Immature natural killer cell (primary cell): Measurements from ENCODE around the gene ANKRD13A. TPM values are rescaled to one million over a fixed set of nuclear protein-coding genes. Genes with fewer than 3 reads are reported as not detected.
"Not testable (repeated sequence)": the region's sequence is repeated elsewhere in the genome, so short reads cannot be mapped to it uniquely, and the experiment has no call there.

Experiments used
- DNase-seq, 3 donors: peaks; one replicate each; pipeline ENCODE4 v3.0.0; 2022; ENCODE audit warnings: mixed read lengths in 1 of 3
- H3K27ac Mint-ChIP-seq, 6 donors: one replicate each; pipeline ENCODE4 v1.8.0; 2020; ENCODE audit warnings: mixed read lengths in 6 of 6, mild to moderate bottlenecking in 5 of 6, inconsistent platforms in 4 of 6, moderate library complexity in 3 of 6
- H3K27me3 Mint-ChIP-seq, 3 donors: one replicate each; pipeline ENCODE4 v1.8.0; 2020 to 2021; ENCODE audit warnings: low read depth in 3 of 3, mild to moderate bottlenecking in 3 of 3, mixed read lengths in 3 of 3, moderate library complexity in 3 of 3, inconsistent platforms in 1 of 3
- H3K36me3 Mint-ChIP-seq, 3 donors: one replicate each; pipeline ENCODE4 v1.8.0; 2020; ENCODE audit warnings: mixed read lengths in 3 of 3, inconsistent platforms in 2 of 3, mild to moderate bottlenecking in 2 of 3
- H3K4me1 Mint-ChIP-seq, 2 donors: one replicate each; pipeline ENCODE4 v1.8.0; 2020; ENCODE audit warnings: inconsistent platforms in 2 of 2, mild to moderate bottlenecking in 2 of 2, mixed read lengths in 2 of 2, moderate library complexity in 1 of 2
- H3K4me3 Mint-ChIP-seq, 5 donors: one replicate each; pipeline ENCODE4 v1.8.0; 2020; ENCODE audit warnings: mild to moderate bottlenecking in 5 of 5, mixed read lengths in 5 of 5, inconsistent platforms in 3 of 5, moderate library complexity in 3 of 5
- H3K9me3 Mint-ChIP-seq, 6 donors: one replicate each; pipeline ENCODE4 v1.8.0; 2020; ENCODE audit warnings: mild to moderate bottlenecking in 6 of 6, mixed read lengths in 6 of 6, inconsistent platforms in 4 of 6, moderate library complexity in 3 of 6
- polyA plus RNA-seq, 3 donors: library from polyadenylated mRNA; unstranded; fragments of 300-500 nt; fragmentation: Illumina TruSeq; gene quantifications; one replicate each; pipeline ENCODE4 v1.2.3, GENCODE V29; 2021

ANKRD13A gene
- polyA plus RNA-seq, 3 donors from 2014 or later: 39.8 to 62.9 (median 40.8) TPM

DNA sequence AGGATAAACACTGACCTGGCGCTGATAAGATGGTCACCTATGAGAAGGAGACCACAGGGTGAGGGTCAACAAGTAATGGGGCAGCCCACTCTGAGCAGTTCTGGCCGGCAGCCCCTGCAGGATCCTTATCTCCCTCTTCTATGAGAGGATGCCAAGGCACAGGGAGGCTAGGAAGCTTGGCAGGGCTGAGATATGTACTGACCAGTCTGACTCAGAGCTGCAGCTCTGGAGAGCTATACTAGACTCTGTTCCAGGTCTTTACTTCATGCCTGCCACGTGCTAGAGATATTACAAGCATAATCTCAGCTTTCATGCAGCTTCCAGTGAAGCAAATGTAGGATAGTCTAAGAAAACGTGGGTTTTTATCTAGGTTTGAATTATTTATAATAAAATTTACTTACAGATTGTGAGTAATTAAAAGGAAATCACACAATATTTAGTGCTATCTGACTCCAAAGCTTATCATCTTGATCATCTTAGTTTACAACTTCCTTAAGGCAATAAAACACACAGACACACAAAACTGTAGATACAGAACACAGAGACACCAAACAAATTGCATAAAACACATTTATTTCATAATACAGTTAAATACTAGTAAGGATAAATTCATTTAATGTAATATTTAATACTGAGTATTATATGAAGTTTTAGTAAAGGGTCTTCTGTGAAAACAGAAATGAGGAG lies 35.3 kb upstream of the ANKRD13A start:
- no peaks in the 10 kb centered on the region for H3K27me3 Mint-ChIP-seq
- peaks cover 9 to 17% of the 10 kb centered on the region in 2 donors for H3K4me1 Mint-ChIP-seq
- H3K4me3 Mint-ChIP-seq: no peak overlapping the region
- no peaks in the 10 kb centered on the region for H3K9me3 Mint-ChIP-seq
- DNase-seq: no peak
- H3K27ac Mint-ChIP-seq: peak overlapping the region in 2 of 6 donors; percentile 37 to 63
- H3K36me3 Mint-ChIP-seq: peaks cover 17 to 47% (median 31%) of the 10 kb centered on the region in 3 donors

DNA sequence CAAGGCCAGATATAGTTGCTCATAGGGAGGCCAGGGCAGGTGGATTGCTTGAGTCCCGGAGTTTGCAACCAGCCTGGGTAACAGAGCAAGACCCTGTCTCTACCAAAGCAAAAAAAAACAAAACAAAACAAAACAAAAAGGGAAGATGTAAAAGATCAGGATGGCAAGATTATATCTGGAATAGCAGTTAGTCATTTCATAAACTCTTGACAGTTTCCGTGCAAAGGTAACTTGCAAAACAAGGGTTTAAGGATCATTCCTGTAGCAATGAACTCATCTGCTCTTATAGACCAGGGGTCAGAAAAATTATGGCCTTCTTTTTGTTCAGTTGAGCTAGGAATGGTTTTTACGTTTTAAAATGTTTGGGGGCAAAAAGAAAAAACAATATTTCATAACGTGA lies 32.7 kb upstream of the ANKRD13A start:
- Mint-ChIP-seq H3K4me3 (no peak overlapping the region), H3K36me3 (peaks cover 13 to 36% (median 19%) of the 10 kb centered on the region in 3 donors), H3K4me1 (peaks cover 9 to 17% of the 10 kb centered on the region in 2 donors), H3K9me3 (no peaks in the 10 kb centered on the region), H3K27ac (peak overlapping the region in 3 of 6 donors; percentile 12 to 77 (median 30)), H3K27me3 (no peaks in the 10 kb centered on the region)
- DNase-seq: no peak

DNA sequence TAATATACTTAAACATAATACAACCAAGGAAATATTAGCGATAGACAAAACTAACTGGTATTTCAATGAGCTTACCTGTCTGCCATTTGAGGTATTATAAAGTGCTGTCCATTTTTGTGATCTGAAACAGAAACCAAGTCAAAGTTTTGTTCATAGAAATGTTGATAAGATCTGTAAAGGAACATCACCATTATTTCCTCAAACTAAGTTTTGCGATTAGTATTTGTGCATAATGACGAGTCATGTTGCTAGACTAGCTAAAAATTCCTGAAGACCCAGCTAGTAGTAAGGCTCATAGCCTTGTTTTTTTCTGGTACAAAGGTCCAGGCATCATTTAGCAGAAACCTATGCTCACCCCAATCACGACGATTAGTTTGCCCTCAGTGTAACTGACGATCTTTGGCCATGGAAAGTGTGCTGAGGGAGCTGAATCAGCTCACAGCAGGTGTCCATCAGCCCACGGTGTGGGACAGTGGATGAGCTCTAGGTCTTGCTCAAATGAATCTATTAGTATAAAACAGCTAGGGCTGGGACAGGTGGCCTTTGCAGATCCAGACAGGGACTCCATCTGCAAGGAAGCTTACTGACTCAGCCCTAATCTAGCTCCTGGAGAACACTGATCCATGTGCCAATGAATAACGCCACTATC lies 31.7 kb upstream of the ANKRD13A start:
- Mint-ChIP-seq H3K36me3 (peaks cover 16 to 33% (median 18%) of the 10 kb centered on the region in 3 donors), H3K4me1 (peaks cover 9 to 17% of the 10 kb centered on the region in 2 donors), H3K27ac (peak overlapping the region in 4 of 6 donors; percentile 52 to 79 (median 60)), H3K4me3 (no peak overlapping the region), H3K9me3 (no peaks in the 10 kb centered on the region), H3K27me3 (no peaks in the 10 kb centered on the region)
- DNase-seq: no peak

DNA sequence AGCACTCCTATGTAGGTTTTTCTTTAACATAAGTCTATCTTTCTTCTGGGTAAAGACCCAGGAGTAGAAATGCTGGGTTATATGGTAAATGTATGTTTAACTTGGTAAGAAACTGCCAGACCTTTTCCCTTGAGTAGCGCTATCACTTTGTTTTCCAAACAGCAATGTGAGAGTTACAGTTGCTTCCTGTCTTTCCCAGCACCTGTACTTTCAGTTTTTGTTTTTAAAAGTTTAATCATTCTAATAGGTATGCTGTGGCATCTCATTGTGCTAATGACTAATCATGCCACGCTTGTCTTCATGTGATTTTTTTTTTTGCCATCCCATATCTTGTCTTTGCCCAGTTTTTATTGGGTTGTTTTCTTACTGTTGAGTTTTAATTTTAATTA lies 31.2 kb upstream of the ANKRD13A start:
- H3K36me3 Mint-ChIP-seq: peaks cover 16 to 32% (median 18%) of the 10 kb centered on the region in 3 donors
- no peak overlapping the region for H3K4me3 Mint-ChIP-seq
- peak overlapping the region in 3 of 6 donors; percentile 32 to 65 (median 46) for H3K27ac Mint-ChIP-seq
- no peak for DNase-seq
- no peaks in the 10 kb centered on the region for H3K27me3 Mint-ChIP-seq
- H3K4me1 Mint-ChIP-seq: peaks cover 9 to 17% of the 10 kb centered on the region in 2 donors
- no peaks in the 10 kb centered on the region for H3K9me3 Mint-ChIP-seq

DNA sequence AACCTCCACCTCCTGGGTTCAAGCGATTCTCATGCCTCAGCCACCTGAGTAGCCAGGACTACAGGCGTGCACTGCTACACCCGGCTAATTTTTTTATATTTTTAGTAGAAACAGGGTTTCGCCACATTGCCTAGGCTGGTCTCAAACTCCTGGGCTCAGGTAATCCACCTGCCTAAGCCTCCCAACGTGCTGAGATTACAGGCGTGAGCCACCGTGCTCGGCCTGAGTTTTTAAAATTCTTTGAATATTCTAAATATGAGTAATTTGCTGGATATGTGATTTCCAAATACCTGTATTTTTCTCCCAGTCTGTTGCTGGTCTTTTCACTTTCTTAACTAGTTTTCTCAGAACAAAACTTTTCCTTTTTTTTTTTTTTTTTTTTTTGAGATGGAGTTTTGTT lies 30.4 kb upstream of the ANKRD13A start:
- Mint-ChIP-seq H3K27ac (no peak overlapping the region), H3K9me3 (no peaks in the 10 kb centered on the region), H3K4me1 (peaks cover 6 to 17% of the 10 kb centered on the region in 2 donors), H3K4me3 (no peak overlapping the region), H3K36me3 (peaks cover 18 to 33% (median 22%) of the 10 kb centered on the region in 3 donors), H3K27me3 (no peaks in the 10 kb centered on the region)
- no peak for DNase-seq

DNA sequence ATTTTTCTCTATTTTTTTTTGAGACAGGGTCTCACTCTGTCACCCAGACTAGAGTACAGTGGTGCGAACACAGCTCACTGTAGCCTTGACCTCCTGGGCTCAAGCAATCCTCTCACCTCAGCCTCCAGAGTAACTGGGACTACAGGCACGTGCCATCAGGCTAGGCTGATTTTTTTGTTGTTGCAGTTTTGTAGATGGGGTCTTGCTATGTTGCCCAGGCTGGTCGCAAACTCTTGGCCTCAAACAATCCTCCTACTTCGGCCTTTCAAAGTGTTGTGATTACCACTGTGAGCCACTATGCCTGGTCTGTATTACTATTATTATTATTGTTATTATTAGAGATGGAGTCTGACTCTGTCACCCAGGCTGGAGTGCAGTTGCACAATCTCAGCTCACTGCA lies 26.4 kb upstream of the ANKRD13A start:
- Mint-ChIP-seq H3K36me3 (peaks cover 16 to 36% (median 27%) of the 10 kb centered on the region in 3 donors), H3K9me3 (no peaks in the 10 kb centered on the region), H3K4me1 (peaks cover 0 to 4% of the 10 kb centered on the region in 2 donors), H3K27me3 (no peaks in the 10 kb centered on the region), H3K4me3 (no peak overlapping the region), H3K27ac (no peak overlapping the region)
- no peak for DNase-seq

DNA sequence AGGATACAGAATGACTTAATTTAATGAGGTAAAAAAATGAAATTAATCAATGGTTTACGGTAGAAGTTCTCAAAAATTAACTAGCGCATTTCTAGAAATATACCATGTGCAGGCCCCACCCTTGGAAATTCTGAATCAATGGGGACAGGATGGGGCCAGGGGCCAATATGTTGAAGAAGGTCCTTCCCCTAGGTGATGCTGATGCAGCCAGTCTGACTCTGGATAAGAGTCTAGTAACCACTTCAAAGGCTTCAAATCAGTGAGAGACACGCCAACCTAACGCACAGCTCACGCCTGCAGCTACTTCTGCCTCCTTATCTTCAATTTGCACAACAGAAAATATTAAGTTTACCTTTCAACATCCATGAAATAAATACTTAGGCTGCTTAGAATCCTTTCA lies 17.9 kb upstream of the ANKRD13A start:
- peaks cover 0 to 5% of the 10 kb centered on the region in 2 donors for H3K4me1 Mint-ChIP-seq
- peaks cover 0 to 3% (median 0%) of the 10 kb centered on the region in 6 donors for H3K9me3 Mint-ChIP-seq
- H3K36me3 Mint-ChIP-seq: peaks cover 29 to 57% (median 35%) of the 10 kb centered on the region in 3 donors
- peaks cover 0 to 3% (median 2%) of the 10 kb centered on the region in 3 donors for H3K27me3 Mint-ChIP-seq
- no peak overlapping the region for H3K4me3 Mint-ChIP-seq
- DNase-seq: no peak
- no peak overlapping the region for H3K27ac Mint-ChIP-seq

DNA sequence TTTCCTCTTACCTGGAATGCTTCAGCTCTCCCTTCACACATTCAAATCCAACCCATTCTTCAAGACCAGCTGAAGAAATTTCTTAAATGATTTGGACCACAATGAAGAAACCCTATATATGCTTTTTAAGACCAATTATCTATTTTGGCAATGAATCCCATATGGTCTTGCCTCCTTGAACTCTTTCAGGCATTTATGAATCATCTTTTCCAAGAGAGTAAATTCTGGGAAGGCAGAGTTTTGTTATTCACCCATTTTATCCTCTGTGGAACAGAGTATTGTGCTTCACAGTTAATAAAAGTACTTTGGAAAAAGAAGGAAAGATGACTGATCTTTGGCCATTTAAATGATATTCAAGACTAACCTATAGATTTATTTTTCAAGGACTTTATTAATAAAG lies 17.0 kb upstream of the ANKRD13A start:
- peaks cover 0 to 5% of the 10 kb centered on the region in 2 donors for H3K4me1 Mint-ChIP-seq
- H3K9me3 Mint-ChIP-seq: peaks cover 0 to 3% (median 0%) of the 10 kb centered on the region in 6 donors
- no peak for DNase-seq
- H3K36me3 Mint-ChIP-seq: peaks cover 29 to 54% (median 35%) of the 10 kb centered on the region in 3 donors
- H3K4me3 Mint-ChIP-seq: no peak overlapping the region
- H3K27ac Mint-ChIP-seq: peak overlapping the region in 3 of 6 donors; percentile 4 to 49 (median 39)
- H3K27me3 Mint-ChIP-seq: peaks cover 0 to 3% (median 2%) of the 10 kb centered on the region in 3 donors

DNA sequence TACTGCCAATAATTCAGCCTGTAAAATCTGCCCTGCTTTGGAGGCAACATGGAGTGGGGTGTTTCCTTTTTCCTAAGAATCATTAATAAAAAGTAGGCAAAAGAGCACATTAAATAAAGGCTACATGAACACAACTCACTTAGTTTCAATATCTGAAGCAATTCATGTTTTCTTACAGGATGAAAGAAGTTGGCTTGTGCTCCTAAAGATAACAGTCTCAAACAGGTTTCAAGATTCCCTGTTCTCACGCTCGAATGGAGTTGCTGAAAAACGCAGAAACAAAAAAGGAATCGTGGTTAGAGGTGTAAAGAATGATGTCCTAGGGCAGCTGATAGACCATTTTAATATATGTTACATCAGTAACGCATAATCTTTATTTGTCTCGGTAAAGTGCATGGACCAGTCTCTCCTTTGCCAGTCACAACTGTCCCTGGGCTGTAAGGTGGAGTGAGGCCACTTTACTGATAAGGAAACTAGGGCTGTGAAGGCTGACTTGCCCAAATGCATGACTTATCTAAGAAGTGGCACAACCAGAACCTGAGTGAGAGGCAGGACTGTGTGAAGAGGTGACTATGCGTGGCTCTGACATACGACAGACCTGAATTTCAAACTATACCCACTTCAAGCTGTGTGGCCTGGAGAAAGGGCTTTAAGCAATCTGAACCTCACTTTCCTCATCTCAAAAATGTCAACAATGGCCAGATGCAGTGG lies 15.6 kb upstream of the ANKRD13A start:
- H3K4me1 Mint-ChIP-seq: peaks cover 0 to 5% of the 10 kb centered on the region in 2 donors
- peaks cover 25 to 51% (median 32%) of the 10 kb centered on the region in 3 donors for H3K36me3 Mint-ChIP-seq
- no peak for DNase-seq
- no peak overlapping the region for H3K4me3 Mint-ChIP-seq
- no peak overlapping the region for H3K27ac Mint-ChIP-seq
- peaks cover 0 to 1% (median 0%) of the 10 kb centered on the region in 6 donors for H3K9me3 Mint-ChIP-seq
- peaks cover 0 to 2% (median 2%) of the 10 kb centered on the region in 3 donors for H3K27me3 Mint-ChIP-seq

DNA sequence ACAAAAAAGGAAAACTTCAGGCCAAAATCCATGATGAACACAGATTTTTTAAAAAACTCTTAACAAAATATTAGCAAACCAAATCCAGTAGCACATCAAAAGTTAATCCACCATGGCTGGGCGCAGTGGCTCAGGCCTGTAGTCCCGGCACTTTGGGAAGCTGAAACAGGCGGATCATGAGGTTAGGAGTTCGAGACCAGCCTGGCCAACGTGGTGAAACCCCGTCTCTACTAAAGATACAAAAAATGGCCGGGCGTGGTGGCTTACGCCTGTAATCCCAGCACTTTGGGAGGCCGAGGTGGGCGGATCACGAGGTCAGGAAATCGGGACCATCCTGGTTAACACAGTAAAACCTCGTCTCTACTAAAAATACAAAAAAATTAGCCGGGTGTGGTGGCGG lies 13.0 kb upstream of the ANKRD13A start:
- not testable (repeated sequence) for H3K9me3 Mint-ChIP-seq, H3K27me3 Mint-ChIP-seq, H3K4me3 Mint-ChIP-seq, DNase-seq
- peak overlapping the region in 1 of 6 donors; percentile 58 for H3K27ac Mint-ChIP-seq
- peaks cover 21 to 48% (median 29%) of the 10 kb centered on the region in 3 donors for H3K36me3 Mint-ChIP-seq
- peaks cover 6 to 19% of the 10 kb centered on the region in 2 donors for H3K4me1 Mint-ChIP-seq

DNA sequence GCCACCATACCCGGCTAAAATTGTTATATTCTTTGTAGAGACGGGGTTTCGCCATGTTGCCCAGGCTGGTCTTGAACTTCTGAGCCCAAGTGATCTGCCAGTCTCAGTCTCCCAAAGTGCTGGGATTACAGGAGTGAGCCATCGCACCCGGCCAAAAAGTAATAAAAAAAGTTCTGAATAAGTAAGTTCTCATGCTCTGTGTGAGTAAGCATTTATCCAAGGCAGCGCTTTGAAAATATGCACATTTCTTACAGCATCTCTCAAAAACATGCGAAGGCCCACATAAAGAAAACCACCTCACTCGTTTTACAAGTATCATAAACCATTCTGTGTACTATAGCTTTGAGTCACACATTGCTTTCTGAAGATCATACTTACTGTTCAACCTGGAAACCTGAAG lies 11.6 kb upstream of the ANKRD13A start:
- Mint-ChIP-seq H3K27ac (no peak overlapping the region), H3K9me3 (no peaks in the 10 kb centered on the region), H3K27me3 (peaks cover 0 to 2% (median 0%) of the 10 kb centered on the region in 3 donors)

DNA sequence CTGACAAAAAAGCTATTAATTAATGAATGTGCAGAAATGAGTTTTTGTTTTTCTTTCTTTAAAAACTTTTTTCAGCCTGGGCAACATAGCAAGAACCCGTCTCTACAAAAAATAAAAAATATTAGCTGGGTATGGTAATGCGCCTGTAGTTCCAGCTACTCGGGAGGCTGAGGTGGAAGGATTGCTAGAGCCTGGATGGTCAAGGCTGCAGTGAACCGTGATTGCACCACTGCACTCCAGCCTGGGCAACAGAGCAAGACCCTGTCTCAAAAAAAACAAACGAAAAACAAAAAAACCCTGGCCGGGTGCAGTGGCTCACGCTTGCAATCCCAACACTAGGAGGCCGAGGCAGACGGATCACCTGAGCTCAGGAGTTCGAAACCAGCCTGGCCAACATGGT lies 11.0 kb upstream of the ANKRD13A start:
- no peak overlapping the region for H3K27ac Mint-ChIP-seq
- no peak for DNase-seq
- no peak overlapping the region for H3K4me3 Mint-ChIP-seq
- peaks cover 0 to 2% (median 0%) of the 10 kb centered on the region in 3 donors for H3K27me3 Mint-ChIP-seq
- no peaks in the 10 kb centered on the region for H3K9me3 Mint-ChIP-seq
- H3K36me3 Mint-ChIP-seq: peaks cover 12 to 37% (median 23%) of the 10 kb centered on the region in 3 donors
- H3K4me1 Mint-ChIP-seq: peaks cover 21 to 36% of the 10 kb centered on the region in 2 donors

More for the DNA sequence above, 11.6 kb upstream of the ANKRD13A start:
- Mint-ChIP-seq H3K36me3 (peaks cover 13 to 42% (median 26%) of the 10 kb centered on the region in 3 donors), H3K4me1 (peaks cover 16 to 29% of the 10 kb centered on the region in 2 donors), H3K4me3 (no peak overlapping the region)
- no peak for DNase-seq

DNA sequence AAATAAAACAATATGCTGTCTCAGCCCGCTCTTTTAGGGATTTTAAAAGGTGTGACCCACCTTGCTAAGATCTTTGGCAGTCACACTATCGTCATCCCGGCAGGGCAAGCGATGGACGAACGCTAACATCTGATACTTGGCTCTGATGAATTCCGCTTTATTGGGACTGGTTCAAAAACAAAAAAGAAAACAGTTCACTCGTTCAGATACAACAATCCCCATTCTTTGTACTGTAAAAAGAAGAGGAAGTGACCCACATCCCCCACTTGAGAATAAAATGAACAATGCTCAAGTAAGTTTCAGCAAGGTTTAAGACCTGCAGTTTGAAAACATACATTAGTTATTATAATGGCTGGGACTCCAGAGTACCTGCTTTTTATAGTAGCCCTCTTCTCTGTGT lies 10.3 kb upstream of the ANKRD13A start:
- no peak overlapping the region for H3K27ac Mint-ChIP-seq
- DNase-seq: no peak
- no peak overlapping the region for H3K4me3 Mint-ChIP-seq
- H3K9me3 Mint-ChIP-seq: no peaks in the 10 kb centered on the region
- H3K36me3 Mint-ChIP-seq: peaks cover 10 to 32% (median 20%) of the 10 kb centered on the region in 3 donors
- peaks cover 28 to 42% of the 10 kb centered on the region in 2 donors for H3K4me1 Mint-ChIP-seq
- peaks cover 0 to 2% (median 0%) of the 10 kb centered on the region in 3 donors for H3K27me3 Mint-ChIP-seq
